Right atrium auricular region (tissue), 2 donors: ENCODE results near the gene AAGAB. TPM values are rescaled to one million over a fixed set of nuclear protein-coding genes. Genes with fewer than 3 reads are reported as not detected.

Source experiments
- DNase-seq: peaks from one replicate; pipeline ENCODE4 v3.0.0-alpha.2; 2019; ENCODE audit warnings: low spot score
- H3K27ac ChIP-seq, 2 donors: fragments of 200-600 bp; sonication (generic); 1 replicate in 1 of 2; 2 replicates in 1 of 2; pipeline ENCODE4 v1.5.1; 2016 to 2019
- H3K27me3 ChIP-seq, 2 donors: fragments of 200-600 bp; sonication (generic); one replicate each; pipeline versions ENCODE4 v1.5.1 to v1.6.0; 2017 to 2019
- H3K36me3 ChIP-seq: fragments of 200-600 bp; sonication (generic); one replicate; pipeline ENCODE4 v1.5.1; 2016
- H3K4me1 ChIP-seq, 2 donors: fragments of 200-600 bp; sonication (generic); one replicate each; pipeline versions ENCODE4 v1.5.1 to v1.6.0; 2017 to 2019
- H3K4me3 ChIP-seq, 2 donors: fragments of 200-600 bp; sonication (generic); 1 replicate in 1 of 2; 2 replicates in 1 of 2; pipeline ENCODE4 v1.5.1; 2017 to 2019; ENCODE audit warnings: mild to moderate bottlenecking in 1 of 2, moderate library complexity in 1 of 2
- H3K9me3 ChIP-seq, 2 donors: fragments of 200-600 bp; sonication (generic); one replicate each; pipeline ENCODE4 v1.5.1; 2019
- total RNA-seq, 2 donors: library from RNA; depleted of rRNA; stranded (reverse); fragments of >200 nt; gene quantifications; one replicate each; pipeline ENCODE4 v1.1.0, GENCODE V29; 2016
- TF ChIP-seq, protein P1 (sequence below), 2 donors: fragments of 200-600 bp; sonication (generic); IDR thresholded peaks; one replicate each; pipeline ENCODE4 v1.5.1; 2019; ENCODE audit warnings: antibody characterized with exemption in 2 of 2

Gene AAGAB
- total RNA-seq, 2 donors from 2014 or later: 12.6 to 20.4 TPM

DNA sequence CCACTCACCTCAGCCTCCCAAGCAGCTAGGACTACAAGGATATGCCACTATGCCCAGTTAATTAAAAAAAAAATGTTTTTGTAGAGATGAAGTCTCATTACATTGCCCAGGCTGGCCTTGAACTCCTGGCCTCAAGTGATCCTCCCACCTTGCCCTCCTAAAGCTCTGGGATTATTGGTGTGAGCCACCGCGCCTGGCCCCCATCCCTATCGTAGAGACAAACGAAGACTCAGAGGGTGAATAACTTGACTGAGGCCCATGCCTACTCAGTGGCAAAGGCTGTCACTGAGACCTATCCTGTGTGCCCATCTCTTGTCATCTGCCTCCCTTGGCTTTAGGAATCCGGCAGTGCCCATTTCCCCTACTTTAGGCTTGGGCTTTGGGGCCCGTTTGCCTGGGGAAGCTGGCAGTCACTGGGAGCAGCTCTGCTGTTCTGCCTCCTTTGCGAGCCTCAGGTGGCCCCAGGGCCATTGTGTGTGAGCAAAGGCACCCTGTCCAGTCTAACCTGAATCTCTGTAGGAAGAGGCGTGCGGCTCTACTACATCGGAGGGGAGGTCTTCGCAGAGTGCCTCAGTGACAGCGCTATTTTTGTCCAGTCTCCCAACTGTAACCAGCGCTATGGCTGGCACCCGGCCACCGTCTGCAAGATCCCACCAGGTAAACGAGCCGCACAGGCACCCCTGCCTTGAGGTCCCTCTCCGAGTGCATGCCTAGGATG lies 70.1 kb downstream of the AAGAB start:
- Histone ChIP-seq H3K27ac (peak overlapping the region in 1 of 2 donors; percentile 91), H3K9me3 (no peaks in the 10 kb centered on the region), H3K36me3 (peaks cover 31% of the 10 kb centered on the region), H3K4me1 (peaks cover 0 to 58% of the 10 kb centered on the region in 2 donors), H3K27me3 (no peaks in the 10 kb centered on the region), H3K4me3 (no peak overlapping the region)
- peak; percentile 58 for DNase-seq
- TF ChIP-seq, protein P1, sequence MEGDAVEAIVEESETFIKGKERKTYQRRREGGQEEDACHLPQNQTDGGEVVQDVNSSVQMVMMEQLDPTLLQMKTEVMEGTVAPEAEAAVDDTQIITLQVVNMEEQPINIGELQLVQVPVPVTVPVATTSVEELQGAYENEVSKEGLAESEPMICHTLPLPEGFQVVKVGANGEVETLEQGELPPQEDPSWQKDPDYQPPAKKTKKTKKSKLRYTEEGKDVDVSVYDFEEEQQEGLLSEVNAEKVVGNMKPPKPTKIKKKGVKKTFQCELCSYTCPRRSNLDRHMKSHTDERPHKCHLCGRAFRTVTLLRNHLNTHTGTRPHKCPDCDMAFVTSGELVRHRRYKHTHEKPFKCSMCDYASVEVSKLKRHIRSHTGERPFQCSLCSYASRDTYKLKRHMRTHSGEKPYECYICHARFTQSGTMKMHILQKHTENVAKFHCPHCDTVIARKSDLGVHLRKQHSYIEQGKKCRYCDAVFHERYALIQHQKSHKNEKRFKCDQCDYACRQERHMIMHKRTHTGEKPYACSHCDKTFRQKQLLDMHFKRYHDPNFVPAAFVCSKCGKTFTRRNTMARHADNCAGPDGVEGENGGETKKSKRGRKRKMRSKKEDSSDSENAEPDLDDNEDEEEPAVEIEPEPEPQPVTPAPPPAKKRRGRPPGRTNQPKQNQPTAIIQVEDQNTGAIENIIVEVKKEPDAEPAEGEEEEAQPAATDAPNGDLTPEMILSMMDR (IDR thresholded peaks at IDR 0.05): no peak

DNA sequence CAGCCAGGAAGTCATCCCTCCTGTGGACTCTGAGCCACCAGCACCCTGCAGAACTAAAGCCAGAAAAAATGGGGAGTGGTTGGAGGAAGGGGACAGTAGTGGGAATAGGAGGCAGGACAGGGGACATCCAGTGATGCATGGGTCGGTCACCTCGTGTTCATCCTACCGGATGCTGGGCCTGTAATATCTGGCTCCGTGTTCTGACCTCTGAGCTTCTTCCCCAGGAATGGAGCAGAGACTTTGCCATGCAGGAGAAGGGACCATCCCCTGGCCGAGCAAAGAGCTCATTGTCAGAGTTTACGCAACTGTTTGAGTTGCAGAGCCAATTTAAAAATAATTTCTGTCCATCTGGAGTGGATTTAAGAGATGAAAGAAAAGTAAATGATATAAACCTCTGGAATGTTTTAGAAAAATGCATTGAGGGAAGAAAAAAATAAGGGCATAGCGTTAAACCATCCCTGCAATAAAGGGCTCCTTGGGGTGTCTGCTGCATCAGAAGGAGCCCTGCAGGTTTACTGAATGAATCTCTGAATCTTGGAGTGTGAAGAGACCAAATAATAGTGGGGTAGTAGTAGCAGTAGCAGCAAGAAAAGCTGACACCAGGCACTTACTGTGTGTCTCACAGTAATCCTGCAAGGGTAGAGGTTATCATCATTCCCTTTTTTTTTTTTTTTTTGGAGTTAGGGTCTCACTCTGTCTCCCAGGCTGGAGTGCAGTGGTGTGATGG lies 70.9 kb downstream of the AAGAB start:
- H3K36me3 ChIP-seq: peaks cover 31% of the 10 kb centered on the region
- H3K9me3 ChIP-seq: no peaks in the 10 kb centered on the region
- H3K4me3 ChIP-seq: no peak overlapping the region
- H3K27ac ChIP-seq: peak overlapping the region in 1 of 2 donors; percentile 41
- peaks cover 0 to 58% of the 10 kb centered on the region in 2 donors for H3K4me1 ChIP-seq
- TF ChIP-seq, protein P1 (IDR thresholded peaks at IDR 0.05): no peak
- H3K27me3 ChIP-seq: no peaks in the 10 kb centered on the region
- peak; percentile 75 for DNase-seq

DNA sequence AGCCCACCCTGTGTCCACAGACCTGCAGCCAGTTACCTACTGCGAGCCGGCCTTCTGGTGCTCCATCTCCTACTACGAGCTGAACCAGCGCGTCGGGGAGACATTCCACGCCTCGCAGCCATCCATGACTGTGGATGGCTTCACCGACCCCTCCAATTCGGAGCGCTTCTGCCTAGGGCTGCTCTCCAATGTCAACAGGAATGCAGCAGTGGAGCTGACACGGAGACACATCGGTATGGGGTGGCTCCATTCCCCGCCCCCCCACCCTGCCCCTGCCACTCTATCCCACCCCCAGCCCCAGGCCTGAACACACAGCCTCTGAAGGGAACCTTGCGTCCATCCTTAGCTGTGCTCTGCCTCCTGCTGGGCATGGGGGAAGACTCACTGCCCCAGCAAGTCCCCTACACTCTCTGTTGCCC lies 73.2 kb downstream of the AAGAB start:
- H3K27ac ChIP-seq: no peak overlapping the region
- H3K4me3 ChIP-seq: no peak overlapping the region
- TF ChIP-seq, protein P1 (IDR thresholded peaks at IDR 0.05): no peak
- peaks cover 22% of the 10 kb centered on the region for H3K36me3 ChIP-seq
- H3K9me3 ChIP-seq: no peaks in the 10 kb centered on the region
- H3K4me1 ChIP-seq: peaks cover 0 to 57% of the 10 kb centered on the region in 2 donors
- H3K27me3 ChIP-seq: no peaks in the 10 kb centered on the region
- DNase-seq: peak; percentile 50

DNA sequence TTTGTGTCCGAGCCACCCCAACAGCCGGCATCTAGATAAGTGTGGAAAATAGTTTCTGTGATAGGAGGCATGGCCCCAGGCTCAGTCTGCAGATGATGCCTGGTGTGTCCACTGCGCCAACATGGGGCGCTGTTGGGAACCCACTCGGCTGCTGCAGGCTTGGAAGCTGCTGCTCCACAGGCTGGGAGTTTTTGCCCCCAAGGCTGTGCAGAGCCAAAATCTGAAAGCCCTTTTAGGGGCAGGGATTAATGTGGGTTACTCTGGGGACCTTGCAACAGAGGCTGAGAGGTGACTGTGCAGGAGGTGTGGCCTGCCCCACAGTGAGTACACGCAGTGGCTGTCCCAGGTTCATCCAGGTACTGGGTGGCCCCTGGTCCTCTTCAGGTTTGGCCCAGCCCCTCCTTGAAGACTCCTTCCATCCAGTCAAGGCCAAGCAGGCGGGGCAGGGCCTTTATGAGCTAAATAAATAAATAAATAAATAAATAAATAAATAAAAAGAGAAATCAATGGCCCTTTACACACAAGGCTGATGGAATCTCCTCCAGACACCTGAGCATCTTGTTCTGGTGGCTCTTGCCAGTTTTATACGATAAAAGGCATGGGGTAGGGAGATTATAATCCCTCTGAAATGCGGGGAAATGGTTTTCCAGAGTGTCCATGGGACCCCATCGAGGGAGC lies 73.8 kb downstream of the AAGAB start:
- Histone ChIP-seq H3K4me1 (peaks cover 0 to 57% of the 10 kb centered on the region in 2 donors), H3K36me3 (peaks cover 22% of the 10 kb centered on the region), H3K27me3 (no peaks in the 10 kb centered on the region), H3K27ac (peak overlapping the region; percentile 59 to 80), H3K9me3 (no peaks in the 10 kb centered on the region), H3K4me3 (no peak overlapping the region)
- TF ChIP-seq, protein P1 (IDR thresholded peaks at IDR 0.05): no peak
- no peak for DNase-seq

DNA sequence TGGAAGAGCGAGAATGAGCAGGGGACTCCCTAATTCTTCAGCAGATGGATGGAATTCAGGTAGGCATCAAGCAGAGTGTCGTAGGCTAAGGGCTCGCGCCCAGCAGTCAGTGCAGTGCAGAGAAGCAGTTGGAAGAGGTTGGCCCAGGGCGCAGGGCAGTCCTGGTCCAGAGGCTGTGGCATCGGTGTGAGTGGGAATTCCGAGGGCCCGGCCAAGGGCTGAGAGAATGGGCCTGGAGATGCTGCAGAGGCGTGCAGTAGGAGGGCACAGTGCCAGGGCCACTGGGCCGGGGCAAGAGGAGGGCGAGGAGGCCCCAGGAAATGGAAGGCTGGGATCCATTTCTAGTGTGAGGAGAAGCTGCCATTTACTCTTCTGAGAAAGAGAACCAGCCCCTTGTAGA lies 74.4 kb downstream of the AAGAB start:
- DNase-seq: no peak
- Histone ChIP-seq H3K4me1 (peaks cover 0 to 57% of the 10 kb centered on the region in 2 donors), H3K4me3 (no peak overlapping the region), H3K27ac (peak overlapping the region; percentile 59 to 80), H3K27me3 (no peaks in the 10 kb centered on the region), H3K9me3 (no peaks in the 10 kb centered on the region), H3K36me3 (peaks cover 20% of the 10 kb centered on the region)
- TF ChIP-seq, protein P1 (IDR thresholded peaks at IDR 0.05): no peak
